GM12878 (cell line): ENCODE measurements around the gene RGL1. TPM values are rescaled to one million over a fixed set of nuclear protein-coding genes. Genes with fewer than 3 reads are reported as not detected.

Source experiments
- ATAC-seq: fragments of 200-7000 bp; cut with Tn5 transposase; 3 replicates; pipeline ENCODE4 v1.9.1; 2020; ENCODE audit warnings: mild to moderate bottlenecking, moderate library complexity
- BruUV-seq: library from RNA; stranded (reverse); fragments of 400-500 nt; replicated peaks from 2 replicates; lab custom pipeline; 2021; lab: Mats Ljungman, UMichigan
- CTCF ChIA-PET: fragments of 300-600 bp; sonication (Branson Sonifier 250); formaldehyde crosslinking; extraction: SDS; loops from one replicate; lab custom pipeline; 2021; ENCODE audit warnings: inconsistent platforms; lab: Yijun Ruan, JAX
- POLR2A ChIA-PET: fragments of 350-600 bp; formaldehyde crosslinking; extraction: SDS; loops from one replicate; lab custom pipeline; 2021; ENCODE audit warnings: inconsistent platforms; lab: Charles Lee
- RAD21 ChIA-PET: fragments of 300-600 bp; sonication (Branson Sonifier 250); formaldehyde crosslinking; loops from one replicate; lab custom pipeline; 2023; ENCODE audit warnings: antibody characterized with exemption; ENCODE audit not compliant: unreplicated experiment; lab: Charles Lee
- SMC1A ChIA-PET: fragments of 300-600 bp; sonication (Branson Sonifier 250); formaldehyde crosslinking; loops from one replicate; lab custom pipeline; 2023; ENCODE audit not compliant: unreplicated experiment, uncharacterized antibody; lab: Charles Lee
- DNase-seq: peaks from one replicate; pipeline ENCODE4 v3.0.0-alpha.2; 2011; ENCODE audit warnings: low read depth, low spot score
- FAIRE-seq: peaks from 3 replicates; lab custom pipeline; 2011; peaks lifted over from hg19 to GRCh38; lab: Jason Lieb, UNC
- H2AFZ ChIP-seq: 2 replicates; pipeline ENCODE4 v1.6.0; 2011; ENCODE audit warnings: low read depth, low read length, control low read depth; ENCODE audit not compliant: control insufficient read depth
- H3K27ac ChIP-seq: 2 replicates; pipeline ENCODE4 v1.5.1; 2011; ENCODE audit warnings: control low read depth; ENCODE audit not compliant: control insufficient read depth, insufficient read depth
- H3K27me3 ChIP-seq, 2 experiments: replicated peaks in 1 of 2; 2 replicates each; pipeline versions ENCODE4 v1.6.0 to v1.6.1; 2011; ENCODE audit warnings: low read length in 1 of 2; ENCODE audit not compliant: control insufficient read depth in 2 of 2, insufficient read depth in 2 of 2
- H3K36me3 ChIP-seq, 2 experiments: 2 replicates each; pipeline ENCODE4 v1.5.1; 2011; ENCODE audit warnings: low read length in 1 of 2; ENCODE audit not compliant: control insufficient read depth in 2 of 2, insufficient read depth in 2 of 2
- H3K4me1 ChIP-seq: 2 replicates; pipeline ENCODE4 v1.6.1; 2011; ENCODE audit warnings: mild to moderate bottlenecking, low read length, moderate library complexity, mixed read lengths; ENCODE audit not compliant: control insufficient read depth, insufficient read depth
- H3K4me2 ChIP-seq: 2 replicates; pipeline ENCODE4 v1.6.0; 2011; ENCODE audit warnings: control low read depth; ENCODE audit not compliant: control insufficient read depth, insufficient read depth
- H3K4me3 ChIP-seq: fragments of 200-600 bp; sonication (generic); 2 replicates; pipeline ENCODE4 v1.5.1; 2016
- H3K79me2 ChIP-seq: 2 replicates; pipeline ENCODE4 v1.6.0; 2011; ENCODE audit warnings: low read length; ENCODE audit not compliant: control insufficient read depth, insufficient read depth
- H3K9ac ChIP-seq: 2 replicates; pipeline ENCODE4 v1.8.0; 2011; ENCODE audit warnings: low read length, control low read depth, mixed read lengths; ENCODE audit not compliant: control insufficient read depth, insufficient read depth
- H3K9me3 ChIP-seq: replicated peaks from 3 replicates; pipeline ENCODE4 v1.5.1; 2011; ENCODE audit warnings: mild to moderate bottlenecking, low read length; ENCODE audit not compliant: control insufficient read depth, insufficient read depth
- H4K20me1 ChIP-seq: 2 replicates; pipeline ENCODE4 v1.6.0; 2011; ENCODE audit not compliant: control insufficient read depth, insufficient read depth
- CBFB ChIP-seq: IDR thresholded peaks from 2 replicates; pipeline ENCODE4 v1.6.1; 2016; ENCODE audit warnings: antibody characterized with exemption, low read depth
- MTA2 ChIP-seq: fragments of 450-650 bp; IDR thresholded peaks from 2 replicates; pipeline ENCODE4 v1.6.1; 2016; ENCODE audit warnings: low read depth, mild to moderate bottlenecking, moderate library complexity
- NFIC ChIP-seq: IDR thresholded peaks from 2 replicates; pipeline ENCODE4 v1.6.1; 2012; ENCODE audit warnings: low read depth, mild to moderate bottlenecking, inconsistent platforms, low read length, moderate library complexity
- NR2C2 ChIP-seq: IDR thresholded peaks from 2 replicates; pipeline ENCODE4 v1.6.1; 2011; ENCODE audit warnings: borderline replicate concordance, low read depth; ENCODE audit not compliant: control insufficient read depth, insufficient read length
- POLR2AphosphoS5 ChIP-seq: IDR thresholded peaks from 2 replicates; pipeline ENCODE4 v1.6.1; 2011; ENCODE audit warnings: mild to moderate bottlenecking, low read length, inconsistent platforms
- PRDM15 ChIP-seq: fragments of 450-650 bp; formaldehyde crosslinking; IDR thresholded peaks from 2 replicates; pipeline ENCODE4 v1.4.0; 2020; ENCODE audit warnings: mild to moderate bottlenecking, moderate library complexity
- TCF7 ChIP-seq: IDR thresholded peaks from 2 replicates; pipeline ENCODE4 v1.6.1; 2014; ENCODE audit warnings: antibody characterized with exemption, borderline replicate concordance
- ZNF384 ChIP-seq: IDR thresholded peaks from 2 replicates; pipeline ENCODE4 v1.6.1; 2012; ENCODE audit warnings: low read depth, mild to moderate bottlenecking, low read length, improper control_type of control experiment, borderline replicate concordance
- WGBS: methylation state at CpG from one replicate; pipeline ENCODE4 v1.1.6; 2016; ENCODE audit warnings: low lambda C conversion rate; ENCODE audit not compliant: insufficient replicate concordance, insufficient coverage; ENCODE audit errors: missing lambda C conversion rate; 5-methylcytosine and 5-hydroxymethylcytosine counted together
- in situ Hi-C: fragments of 300-500 bp; cut with MboI; formaldehyde crosslinking; loops from 9 replicates; pipeline ENCODE4 v1.14.3; 2018; ENCODE audit warnings: mixed read lengths
- intact Hi-C: fragments of 100-400 bp; cut with micrococcal nuclease; formaldehyde crosslinking; loops from one replicate; pipeline ENCODE4 v1.14.2; 2022; ENCODE audit not compliant: unreplicated experiment
- polyA plus RNA-seq, 11 experiments: library from polyadenylated mRNA; depleted of rRNA in 4 of 11; unstranded in 6 of 11; stranded (reverse) in 5 of 11; fragments of >200 nt; fragmentation: Nextera tagmentation in 4 of 11; fragmentation: Illumina TruSeq in 1 of 11; extraction: Ambion mirVana in 4 of 11; extraction: Trizol in 1 of 11; gene quantifications; 1 replicate in 1 of 11; 2 replicates in 10 of 11; pipeline versions ENCODE4 v1.2.1 to v1.2.3, GENCODE V29; 2011 to 2016; ENCODE audit warnings: inconsistent platforms in 2 of 11, missing spikeins in 2 of 11, low read depth in 1 of 11
- total RNA-seq, 4 experiments: library from RNA; depleted of rRNA in 3 of 4; stranded (reverse); fragments of >200 nt in 3 of 4; fragmentation: Illumina TruSeq in 1 of 4; extraction: Trizol in 1 of 4; gene quantifications; 2 replicates each; pipeline versions ENCODE4 v1.2.1 to v1.2.3, GENCODE V29; 2013 to 2021
- TF ChIP-seq, protein P1 (sequence below): fragments of 450-650 bp; IDR thresholded peaks from 2 replicates; pipeline ENCODE4 v1.6.1; 2018; ENCODE audit warnings: borderline replicate concordance, mild to moderate bottlenecking; ENCODE audit not compliant: partially characterized antibody
- TF ChIP-seq, protein P2 (sequence below): fragments of 450-650 bp; IDR thresholded peaks from 2 replicates; pipeline ENCODE4 v1.6.1; 2017; ENCODE audit warnings: mild to moderate bottlenecking, moderate library complexity

RGL1 gene
- total and polyA plus RNA-seq, 10 of the 15 experiments (the other 5 are each of a cell fraction or from before 2014, with no cell fraction given) = 8.1 to 25.0 (median 19.0) TPM

DNA sequence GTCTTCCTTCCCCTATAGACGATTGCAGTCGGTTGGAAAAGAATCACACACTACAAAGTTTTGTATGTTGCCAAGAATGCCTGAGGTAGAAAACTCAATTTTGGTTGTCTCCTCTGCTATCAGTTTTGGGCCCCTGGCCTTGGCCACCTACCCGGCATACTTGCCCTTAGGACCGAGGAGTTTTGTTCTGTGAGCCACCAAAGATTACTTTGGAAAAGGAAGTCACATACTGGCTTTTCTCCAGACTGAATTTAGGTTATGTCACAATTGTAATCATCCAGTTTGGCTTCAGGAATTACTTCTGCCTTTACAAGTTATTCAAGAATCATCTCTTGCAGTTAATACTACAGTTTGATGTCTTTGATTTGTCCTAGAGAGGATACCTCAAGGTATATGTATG is 71.4 kb downstream of the RGL1 start:
- ChIA-PET CTCF (interaction anchor here (1.2 kb wide), 1 partner anchor 13 kb away, joined by 3 read pairs; no protein-coding TSS in a partner anchor), SMC1A (interaction anchor here (0.9 kb wide), 1 partner anchor 18 kb away, joined by 3 read pairs; no protein-coding TSS in a partner anchor), POLR2A (no interaction called here), RAD21 (no interaction called here)
- WGBS = 73% methylated on average over 4 of the region's 4 CpGs
- Histone ChIP-seq H3K4me1 (peaks cover 4% of the 10 kb centered on the region; the same call in 1 of the 2 replicates), H4K20me1 (no peaks in the 10 kb centered on the region), H3K4me3 (no peak overlapping the region), H3K4me2 (no peak overlapping the region), H2AFZ (no peak overlapping the region), H3K27ac (no peak overlapping the region; the same call in 1 of the 2 replicates), H3K9me3 (no peaks in the 10 kb centered on the region), H3K9ac (no peak overlapping the region), H3K36me3 (peaks cover 3 to 15% of the 10 kb centered on the region in 2 experiments; a peak in 2 of 4 replicates), H3K79me2 (no peaks in the 10 kb centered on the region; the same call in 1 of the 2 replicates), H3K27me3 (no peaks in the 10 kb centered on the region)
- FAIRE-seq = no peak
- intact Hi-C loops = no loop called here
- no peak for DNase-seq
- in situ Hi-C loops = no loop called here
- BruUV-seq = no TSS peak
- no peak for ATAC-seq
- TF ChIP-seq ZNF384 (no peak), NFIC (no peak), CBFB (no peak), TCF7 (no peak), PRDM15 (CRISPR knock-in tag) (no peak), MTA2 (no peak), NR2C2 (no peak), POLR2AphosphoS5 (no peak)
- TF ChIP-seq, protein P1, sequence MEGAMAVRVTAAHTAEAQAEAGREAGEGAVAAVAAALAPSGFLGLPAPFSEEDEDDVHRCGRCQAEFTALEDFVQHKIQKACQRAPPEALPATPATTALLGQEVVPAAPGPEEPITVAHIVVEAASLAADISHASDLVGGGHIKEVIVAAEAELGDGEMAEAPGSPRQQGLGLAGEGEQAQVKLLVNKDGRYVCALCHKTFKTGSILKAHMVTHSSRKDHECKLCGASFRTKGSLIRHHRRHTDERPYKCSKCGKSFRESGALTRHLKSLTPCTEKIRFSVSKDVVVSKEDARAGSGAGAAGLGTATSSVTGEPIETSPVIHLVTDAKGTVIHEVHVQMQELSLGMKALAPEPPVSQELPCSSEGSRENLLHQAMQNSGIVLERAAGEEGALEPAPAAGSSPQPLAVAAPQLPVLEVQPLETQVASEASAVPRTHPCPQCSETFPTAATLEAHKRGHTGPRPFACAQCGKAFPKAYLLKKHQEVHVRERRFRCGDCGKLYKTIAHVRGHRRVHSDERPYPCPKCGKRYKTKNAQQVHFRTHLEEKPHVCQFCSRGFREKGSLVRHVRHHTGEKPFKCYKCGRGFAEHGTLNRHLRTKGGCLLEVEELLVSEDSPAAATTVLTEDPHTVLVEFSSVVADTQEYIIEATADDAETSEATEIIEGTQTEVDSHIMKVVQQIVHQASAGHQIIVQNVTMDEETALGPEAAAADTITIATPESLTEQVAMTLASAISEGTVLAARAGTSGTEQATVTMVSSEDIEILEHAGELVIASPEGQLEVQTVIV = no peak
- TF ChIP-seq, protein P2, sequence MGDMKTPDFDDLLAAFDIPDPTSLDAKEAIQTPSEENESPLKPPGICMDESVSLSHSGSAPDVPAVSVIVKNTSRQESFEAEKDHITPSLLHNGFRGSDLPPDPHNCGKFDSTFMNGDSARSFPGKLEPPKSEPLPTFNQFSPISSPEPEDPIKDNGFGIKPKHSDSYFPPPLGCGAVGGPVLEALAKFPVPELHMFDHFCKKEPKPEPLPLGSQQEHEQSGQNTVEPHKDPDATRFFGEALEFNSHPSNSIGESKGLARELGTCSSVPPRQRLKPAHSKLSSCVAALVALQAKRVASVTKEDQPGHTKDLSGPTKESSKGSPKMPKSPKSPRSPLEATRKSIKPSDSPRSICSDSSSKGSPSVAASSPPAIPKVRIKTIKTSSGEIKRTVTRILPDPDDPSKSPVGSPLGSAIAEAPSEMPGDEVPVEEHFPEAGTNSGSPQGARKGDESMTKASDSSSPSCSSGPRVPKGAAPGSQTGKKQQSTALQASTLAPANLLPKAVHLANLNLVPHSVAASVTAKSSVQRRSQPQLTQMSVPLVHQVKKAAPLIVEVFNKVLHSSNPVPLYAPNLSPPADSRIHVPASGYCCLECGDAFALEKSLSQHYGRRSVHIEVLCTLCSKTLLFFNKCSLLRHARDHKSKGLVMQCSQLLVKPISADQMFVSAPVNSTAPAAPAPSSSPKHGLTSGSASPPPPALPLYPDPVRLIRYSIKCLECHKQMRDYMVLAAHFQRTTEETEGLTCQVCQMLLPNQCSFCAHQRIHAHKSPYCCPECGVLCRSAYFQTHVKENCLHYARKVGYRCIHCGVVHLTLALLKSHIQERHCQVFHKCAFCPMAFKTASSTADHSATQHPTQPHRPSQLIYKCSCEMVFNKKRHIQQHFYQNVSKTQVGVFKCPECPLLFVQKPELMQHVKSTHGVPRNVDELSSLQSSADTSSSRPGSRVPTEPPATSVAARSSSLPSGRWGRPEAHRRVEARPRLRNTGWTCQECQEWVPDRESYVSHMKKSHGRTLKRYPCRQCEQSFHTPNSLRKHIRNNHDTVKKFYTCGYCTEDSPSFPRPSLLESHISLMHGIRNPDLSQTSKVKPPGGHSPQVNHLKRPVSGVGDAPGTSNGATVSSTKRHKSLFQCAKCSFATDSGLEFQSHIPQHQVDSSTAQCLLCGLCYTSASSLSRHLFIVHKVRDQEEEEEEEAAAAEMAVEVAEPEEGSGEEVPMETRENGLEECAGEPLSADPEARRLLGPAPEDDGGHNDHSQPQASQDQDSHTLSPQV = no peak
